SK-N-SH (cell line): ENCODE measurements around the gene EIF6. TPM values are rescaled to one million over a fixed set of nuclear protein-coding genes. Genes with fewer than 3 reads are reported as not detected.

Source experiments
- CTCF ChIA-PET: fragments of 300-600, 350-600 bp; formaldehyde crosslinking; extraction: SDS; loops from one replicate; lab custom pipeline; 2021; lab: Yijun Ruan, JAX
- POLR2A ChIA-PET: fragments of 350-600 bp; sonication (Branson Sonifier 250); formaldehyde crosslinking; extraction: SDS; loops from one replicate; lab custom pipeline; 2020; ENCODE audit warnings: antibody characterized with exemption, inconsistent platforms; lab: Yijun Ruan, JAX
- DNase-seq: peaks from one replicate; pipeline ENCODE4 v3.0.0; 2012
- H2AFZ ChIP-seq: fragments of 200-600 bp; sonication (generic); 2 replicates; pipeline ENCODE4 v1.8.1; 2016; ENCODE audit warnings: antibody characterized with exemption, mild to moderate bottlenecking, low read depth
- H3F3A ChIP-seq: fragments of 200-600 bp; sonication (generic); replicated peaks from 2 replicates; pipeline ENCODE3; 2016; ENCODE audit warnings: antibody characterized with exemption, mild to moderate bottlenecking; ENCODE audit not compliant: insufficient read depth
- H3K27ac ChIP-seq, 2 experiments: fragments of 200-500 bp in 1 of 2; fragments of 200-600 bp in 1 of 2; sonication (Bioruptor generic) in 1 of 2; sonication (generic), shearing (Covaris generic) in 1 of 2; 2 replicates each; pipeline versions ENCODE4 v1.5.1 to v1.6.1; 2014 to 2016; ENCODE audit warnings: low read depth in 2 of 2, inconsistent platforms in 1 of 2, low read length in 1 of 2, mild to moderate bottlenecking in 1 of 2, mixed read lengths in 1 of 2
- H3K27me3 ChIP-seq: fragments of 200-600 bp; sonication (generic), shearing (Covaris generic); 2 replicates; pipeline ENCODE4 v1.6.1; 2016; ENCODE audit warnings: mixed run types; ENCODE audit not compliant: insufficient read depth
- H3K36me3 ChIP-seq, 2 experiments: fragments of 200-500 bp in 1 of 2; fragments of 200-600 bp in 1 of 2; sonication (Bioruptor generic) in 1 of 2; sonication (generic) in 1 of 2; replicated peaks in 1 of 2; 2 replicates each; pipeline versions ENCODE3 to v1.5.1; 2014 to 2016; ENCODE audit warnings: low read length in 1 of 2, mild to moderate bottlenecking in 1 of 2; ENCODE audit not compliant: insufficient read depth in 2 of 2, control insufficient read depth in 1 of 2
- H3K4me1 ChIP-seq, 2 experiments: fragments of 200-500 bp in 1 of 2; fragments of 200-600 bp in 1 of 2; sonication (Bioruptor generic) in 1 of 2; sonication (generic), shearing (Covaris generic) in 1 of 2; 2 replicates each; pipeline versions ENCODE4 v1.5.1 to v1.6.1; 2014 to 2016; ENCODE audit warnings: low read depth in 1 of 2, low read length in 1 of 2, mixed run types in 1 of 2; ENCODE audit not compliant: insufficient read depth in 2 of 2, control insufficient read depth in 1 of 2
- H3K4me2 ChIP-seq: fragments of 200-600 bp; sonication (generic), shearing (Covaris generic); 2 replicates; pipeline ENCODE4 v1.6.1; 2017; ENCODE audit warnings: mixed run types
- H3K4me3 ChIP-seq, 2 experiments: fragments of 200-500 bp in 1 of 2; fragments of 200-600 bp in 1 of 2; sonication (Bioruptor generic) in 1 of 2; sonication (generic), shearing (Covaris generic) in 1 of 2; 2 replicates each; pipeline versions ENCODE4 v1.5.1 to v1.8.1; 2014 to 2016; ENCODE audit warnings: low read depth in 2 of 2, inconsistent platforms in 1 of 2, low read length in 1 of 2, mild to moderate bottlenecking in 1 of 2, mixed read lengths in 1 of 2, moderate library complexity in 1 of 2
- H3K79me2 ChIP-seq: fragments of 200-600 bp; sonication (generic); 2 replicates; pipeline ENCODE4 v1.8.1; 2017; ENCODE audit warnings: mild to moderate bottlenecking; ENCODE audit not compliant: insufficient read depth
- H3K9ac ChIP-seq: fragments of 200-600 bp; sonication (generic); 2 replicates; pipeline ENCODE4 v1.6.1; 2017; ENCODE audit warnings: mixed run types
- H3K9me2 ChIP-seq: fragments of 200-600 bp; sonication (generic); 2 replicates; pipeline ENCODE4 v1.6.1; 2017; ENCODE audit warnings: mixed run types
- H3K9me3 ChIP-seq: fragments of 200-600 bp; sonication (generic); 2 replicates; pipeline ENCODE4 v1.6.1; 2017; ENCODE audit warnings: mixed run types, mild to moderate bottlenecking, moderate library complexity
- H4K20me1 ChIP-seq: fragments of 200-600 bp; sonication (generic); 2 replicates; pipeline ENCODE4 v1.6.1; 2017; ENCODE audit warnings: mild to moderate bottlenecking, mixed run types; ENCODE audit not compliant: insufficient read depth
- ELF1 ChIP-seq: IDR thresholded peaks from 2 replicates; pipeline ENCODE4 v1.4.0; 2012
- EP300 ChIP-seq, 2 experiments: IDR thresholded peaks; 2 replicates each; pipeline versions ENCODE4 v1.4.0 to v1.6.1; 2012; ENCODE audit warnings: borderline replicate concordance in 1 of 2, low read depth in 1 of 2, low read length in 1 of 2
- EZH2phosphoT487 ChIP-seq: fragments of 200-600 bp; sonication (generic); IDR thresholded peaks from 2 replicates; pipeline ENCODE4 v1.6.1; 2017; ENCODE audit warnings: low read depth, mixed run types, mild to moderate bottlenecking, antibody characterized with exemption, moderate library complexity, borderline replicate concordance
- FOSL2 ChIP-seq: IDR thresholded peaks from 2 replicates; pipeline ENCODE4 v1.4.0; 2012; ENCODE audit warnings: low read depth, mild to moderate bottlenecking, moderate library complexity, borderline replicate concordance
- FOXM1 ChIP-seq: IDR thresholded peaks from 2 replicates; pipeline ENCODE4 v1.4.0; 2012; ENCODE audit warnings: low read depth, mild to moderate bottlenecking
- JUND ChIP-seq: IDR thresholded peaks from 2 replicates; pipeline ENCODE4 v1.4.0; 2012
- MXI1 ChIP-seq: IDR thresholded peaks from 2 replicates; pipeline ENCODE4 v1.6.1; 2012; ENCODE audit warnings: mild to moderate bottlenecking, low read depth, low read length, improper control_type of control experiment
- NFIC ChIP-seq: IDR thresholded peaks from 2 replicates; pipeline ENCODE4 v1.4.0; 2012; ENCODE audit warnings: borderline replicate concordance
- NRF1 ChIP-seq: IDR thresholded peaks from 2 replicates; pipeline ENCODE4 v1.6.1; 2012; ENCODE audit warnings: low read depth, mild to moderate bottlenecking, low read length
- PBX3 ChIP-seq: IDR thresholded peaks from 2 replicates; pipeline ENCODE4; 2012
- POLR2AphosphoS5 ChIP-seq: IDR thresholded peaks from 2 replicates; pipeline ENCODE4 v1.6.1; 2012; ENCODE audit warnings: low read depth, low read length
- RCOR1 ChIP-seq: fragments of 150-350 bp; IDR thresholded peaks from 2 replicates; pipeline ENCODE4 v1.6.1; 2017; ENCODE audit warnings: antibody characterized with exemption, low read length
- REST ChIP-seq: IDR thresholded peaks from 2 replicates; pipeline ENCODE4 v1.6.1; 2012; ENCODE audit warnings: mild to moderate bottlenecking, low read depth, low read length, moderate library complexity
- RXRA ChIP-seq: IDR thresholded peaks from 2 replicates; pipeline ENCODE4 v1.4.0; 2012; ENCODE audit warnings: low read depth, mild to moderate bottlenecking, borderline replicate concordance
- SMC3 ChIP-seq: IDR thresholded peaks from 2 replicates; pipeline ENCODE4 v1.6.1; 2012; ENCODE audit warnings: low read depth, low read length, improper control_type of control experiment
- TAF1 ChIP-seq: IDR thresholded peaks from 2 replicates; pipeline ENCODE4 v1.6.1; 2012; ENCODE audit warnings: low read depth, mild to moderate bottlenecking, low read length, moderate library complexity, borderline replicate concordance
- TCF12 ChIP-seq: IDR thresholded peaks from 2 replicates; pipeline ENCODE4 v1.4.0; 2012
- TEAD4 ChIP-seq: IDR thresholded peaks from 2 replicates; pipeline ENCODE4 v1.4.0; 2012; ENCODE audit warnings: mild to moderate bottlenecking, borderline replicate concordance; ENCODE audit not compliant: insufficient read depth
- USF2 ChIP-seq: fragments of 150-350 bp; IDR thresholded peaks from 2 replicates; pipeline ENCODE4 v1.6.1; 2017; ENCODE audit warnings: antibody characterized with exemption, low read length, low read depth, borderline replicate concordance
- YY1 ChIP-seq: IDR thresholded peaks from 2 replicates; pipeline ENCODE4 v1.4.0; 2012; ENCODE audit warnings: low read depth, mild to moderate bottlenecking
- WGBS: methylation state at CpG from one replicate; pipeline ENCODE4 v1.1.6; 2017; ENCODE audit warnings: low lambda C conversion rate; 5-methylcytosine and 5-hydroxymethylcytosine counted together
- polyA plus RNA-seq, 3 experiments: library from polyadenylated mRNA; depleted of rRNA; stranded (reverse); fragments of >200 nt; gene quantifications; 2 replicates each; pipeline ENCODE4 v1.2.3, GENCODE V29; 2012

EIF6 gene
- polyA plus RNA-seq, 1 of the 3 experiments (the other 2 are of a cell fraction) = 356 TPM

- Histone ChIP-seq H3K9me3 (no peaks in the 10 kb centered on the region), H3K27ac (no peak overlapping the region), H3K4me3 (no peak overlapping the region), H3K27me3 (no peaks in the 10 kb centered on the region), H2AFZ (no peak overlapping the region), H3K9ac (no peak overlapping the region), H3K9me2 (no peaks in the 10 kb centered on the region), H3F3A (no peaks in the 10 kb centered on the region), H3K4me1 (peaks cover 0 to 34% of the 10 kb centered on the region in 2 experiments; a peak in 1 of 4 replicates), H4K20me1 (no peaks in the 10 kb centered on the region), H3K4me2 (no peak overlapping the region), H3K79me2 (no peaks in the 10 kb centered on the region), H3K36me3 (no peaks in the 10 kb centered on the region)
- no peak for DNase-seq
- CTCF ChIA-PET = interaction anchor here (0.6 to 3.3 kb wide), 3 partner anchors 11 to 153 kb away, joined by 3 to 21 read pairs (median 4); no protein-coding TSS in a partner anchor
- TF ChIP-seq MXI1 = no peak
- no peak for TF ChIP-seq PBX3
- TF ChIP-seq EZH2phosphoT487 = no peak
- TF ChIP-seq TCF12 = no peak
- TF ChIP-seq SMC3 = no peak
- no peak for TF ChIP-seq TAF1
- no peak for TF ChIP-seq YY1
- no peak for TF ChIP-seq FOSL2
- no peak for TF ChIP-seq TEAD4
- TF ChIP-seq EP300 (IDR thresholded peaks at IDR 0.05; ENCODE audit: borderline replicate concordance in 1 of 2, low read depth in 1 of 2, low read length in 1 of 2) = no peak
- TF ChIP-seq ELF1 = no peak
- TF ChIP-seq FOXM1 = no peak
- TF ChIP-seq RCOR1 = no peak
- 90% methylated on average over 18 of the region's 19 CpGs for WGBS
- POLR2A ChIA-PET = no interaction called here
Measured at GRCh38 chr20:35293303-35294292, 9.0 kb upstream of the EIF6 start.

- H3K4me1 ChIP-seq = peaks cover 0 to 34% of the 10 kb centered on the region in 2 experiments; a peak in 1 of 4 replicates
- CTCF ChIA-PET = interaction anchor here (0.6 to 1.5 kb wide), 3 partner anchors 11 to 154 kb away, joined by 3 to 4 read pairs (median 4); no protein-coding TSS in a partner anchor
- POLR2A ChIA-PET = no interaction called here
- H3K36me3 ChIP-seq = no peaks in the 10 kb centered on the region
- no peaks in the 10 kb centered on the region for H3K27me3 ChIP-seq
- no peaks in the 10 kb centered on the region for H3F3A ChIP-seq
- WGBS = 73% methylated on average over 21 of the region's 23 CpGs
- no peak overlapping the region for H3K4me2 ChIP-seq
- H3K4me3 ChIP-seq = no peak overlapping the region
- H3K9ac ChIP-seq = no peak overlapping the region
- H3K27ac ChIP-seq = no peak overlapping the region
- no peaks in the 10 kb centered on the region for H3K79me2 ChIP-seq
- no peak overlapping the region for H2AFZ ChIP-seq
- H3K9me3 ChIP-seq = no peaks in the 10 kb centered on the region
- H3K9me2 ChIP-seq = no peaks in the 10 kb centered on the region
- no peak for DNase-seq
- no peaks in the 10 kb centered on the region for H4K20me1 ChIP-seq
- TF ChIP-seq USF2 = no peak
- no peak for TF ChIP-seq RCOR1
- no peak for TF ChIP-seq TEAD4
- no peak for TF ChIP-seq FOXM1
- no peak for TF ChIP-seq TAF1
- TF ChIP-seq NFIC = no peak
- no peak for TF ChIP-seq NRF1
- TF ChIP-seq POLR2AphosphoS5 = no peak
- no peak for TF ChIP-seq RXRA
- TF ChIP-seq REST = no peak
- TF ChIP-seq JUND = no peak
Measured at GRCh38 chr20:35292504-35293285, 8.1 kb upstream of the EIF6 start.
